Measurements from ENCODE around the gene RUSF1. TPM values are rescaled to one million over a fixed set of nuclear protein-coding genes. Genes with fewer than 3 reads are reported as not detected.
"Not testable (repeated sequence)": the region's sequence is repeated elsewhere in the genome, so short reads cannot be mapped to it uniquely, and the experiment has no call there.

Gene RUSF1
- total RNA-seq (100 to 1,000 TPM in 1 of 5 donors, 10 to 100 TPM in 4; 27.4 to 171 (median 60.0) TPM), polyA plus RNA-seq (10 to 100 TPM; 21.4 to 47.5 (median 28.8) TPM)
- long read RNA-seq, donor 1, partial matches to known transcripts, result 0 of 1 reads
- long read RNA-seq, donor 1, other reads (novel, unspliced or antisense), result 0 of 1 reads
- long read RNA-seq, donor 2, partial matches to known transcripts, result 0 of 4 reads
- long read RNA-seq, donor 2, other reads (novel, unspliced or antisense), result 0 of 4 reads
- long read RNA-seq, donor 3, partial matches to known transcripts, result 0 of 3 reads
- long read RNA-seq, donor 3, other reads (novel, unspliced or antisense), result 0 of 3 reads
- long read RNA-seq, donor 4, partial matches to known transcripts, result 0 of 2 reads
- long read RNA-seq, donor 4, other reads (novel, unspliced or antisense), result 0 of 2 reads
- long read RNA-seq, donor 5, partial matches to known transcripts, result 5 of 12 reads
- long read RNA-seq, donor 5, other reads (novel, unspliced or antisense), result 0 of 12 reads
- long read RNA-seq, donor 6, transcript C16orf58-210 (4 exons, 2,422 nt), result minor isoform, 7 of 18 reads
- long read RNA-seq, donor 6, transcript C16orf58-201 (13 exons, 2,793 nt), result major isoform, 11 of 18 reads
- long read RNA-seq, donor 6, partial matches to known transcripts, result 0 of 18 reads
- long read RNA-seq, donor 6, other reads (novel, unspliced or antisense), result 0 of 18 reads
- long read RNA-seq, donor 7, partial matches to known transcripts, result 0 of 3 reads
- long read RNA-seq, donor 7, other reads (novel, unspliced or antisense), result 0 of 3 reads
- long read RNA-seq, donor 8, partial matches to known transcripts, result 0 of 5 reads
- long read RNA-seq, donor 8, other reads (novel, unspliced or antisense), result 0 of 5 reads
- long read RNA-seq, donor 9, partial matches to known transcripts, result 0 of 4 reads
- long read RNA-seq, donor 9, other reads (novel, unspliced or antisense), result 0 of 4 reads
- long read RNA-seq, donor 10, partial matches to known transcripts, result 9 of 12 reads
- long read RNA-seq, donor 10, other reads (novel, unspliced or antisense), result 0 of 12 reads

GRCh38 chr16:31507929-31508705, at the start of gene RUSF1:
TSS of gene RUSF1 (minus strand) at chr16:31508391. CDS start at chr16:31508373, 18 bp downstream.
- H3K4me1 ChIP-seq, result peaks cover 17 to 46% (median 35%) of the 10 kb centered on the region in 4 donors
- peaks cover 0 to 24% (median 15%) of the 10 kb centered on the region in 4 donors for H3K36me3 ChIP-seq
- no peak for TF ChIP-seq POLR2A (IDR thresholded peaks at IDR 0.05)
- no peak for TF ChIP-seq CTCF (IDR thresholded peaks at IDR 0.05)
- TF ChIP-seq POLR2AphosphoS5 (IDR thresholded peaks at IDR 0.05), result peak; percentile 95 to 99 (median 95)
- TF ChIP-seq EP300 (IDR thresholded peaks at IDR 0.05), result peak; percentile 6
- no peaks in the 10 kb centered on the region for H3K27me3 ChIP-seq
- H3K9me3 ChIP-seq, result no peaks in the 10 kb centered on the region
- H3K27ac ChIP-seq, result peak within 1 kb of the TSS; percentile 90 to 98 (median 93)
- WGBS, 5 donors, result 0 to 1% (median 0%) methylated on average over 13 to 65 of the region's 65 CpGs
- peak; percentile 93 to 97 for DNase-seq
- intact Hi-C loops (cut with DNase I; ENCODE audit: low total_unique reads), result no loop called here
- peak within 1 kb of the TSS; percentile 62 to 87 (median 82) for H3K4me3 ChIP-seq

GRCh38 chr16:31542763-31543162, 34.6 kb upstream of the RUSF1 start:
- Histone ChIP-seq H3K4me3 (no peak overlapping the region), H3K27me3 (peaks cover 0 to 29% (median 5%) of the 10 kb centered on the region in 3 donors), H3K4me1 (peaks cover under 1% of the 10 kb centered on the region in 4 donors), H3K9me3 (peaks cover 0 to 19% (median 13%) of the 10 kb centered on the region in 4 donors), H3K27ac (no peak overlapping the region), H3K36me3 (no peaks in the 10 kb centered on the region)
- DNase-seq, result no peak
- TF ChIP-seq POLR2AphosphoS5 (IDR thresholded peaks at IDR 0.05) (no peak), CTCF (IDR thresholded peaks at IDR 0.05) (no peak)
- intact Hi-C loops (cut with DNase I; ENCODE audit: low total_unique reads), result no loop called here
- WGBS, 5 donors, result 91 to 93% (median 92%) methylated on average over 4 of the region's 4 CpGs

GRCh38 chr16:31539762-31540161, 31.6 kb upstream of the RUSF1 start:
- H3K36me3 ChIP-seq; DNase-seq; H3K4me3 ChIP-seq; H3K27ac ChIP-seq; intact Hi-C loops (cut with DNase I; ENCODE audit: low total_unique reads): not testable (repeated sequence)
- Histone ChIP-seq H3K4me1 (peaks cover 6 to 11% (median 7%) of the 10 kb centered on the region in 4 donors), H3K27me3 (peaks cover 0 to 41% (median 14%) of the 10 kb centered on the region in 3 donors), H3K9me3 (peaks cover 0 to 19% (median 13%) of the 10 kb centered on the region in 4 donors)
- WGBS, 5 donors, result 78 to 87% (median 80%) methylated on average over 4 of the region's 4 CpGs

- H3K4me3 ChIP-seq; H3K36me3 ChIP-seq; intact Hi-C loops (cut with DNase I; ENCODE audit: low total_unique reads); DNase-seq; H3K27ac ChIP-seq: not testable (repeated sequence)
- peaks cover 0 to 19% (median 13%) of the 10 kb centered on the region in 4 donors for H3K9me3 ChIP-seq
- H3K4me1 ChIP-seq, result peaks cover 6 to 11% (median 7%) of the 10 kb centered on the region in 4 donors
- H3K27me3 ChIP-seq, result peaks cover 0 to 54% (median 14%) of the 10 kb centered on the region in 3 donors
- WGBS, 5 donors, result 70 to 83% (median 76%) methylated on average over 7 of the region's 7 CpGs
Observed at GRCh38 chr16:31538243-31538598, 30.0 kb upstream of the RUSF1 start.
